Measurements from ENCODE around the gene ANKS3. TPM values are rescaled to one million over a fixed set of nuclear protein-coding genes. Genes with fewer than 3 reads are reported as not detected.

ANKS3 gene
- total and polyA plus RNA-seq, 4 donors: 12.6 to 26.3 (median 24.4) TPM

- Histone ChIP-seq H3K36me3 (ENCODE audit: control insufficient read depth in 4 of 4, insufficient read depth in 4 of 4, low read length in 4 of 4) (peaks cover 1 to 50% (median 17%) of the 10 kb centered on the region in 4 donors), H3K27ac (ENCODE audit: low read depth in 1 of 2, low read length in 1 of 2) (peak within 1 kb of the TSS; percentile 93), H3K27me3 (ENCODE audit: control insufficient read depth in 3 of 3, insufficient read depth in 3 of 3, low read length in 2 of 3) (no peaks in the 10 kb centered on the region), H3K9me3 (ENCODE audit: control insufficient read depth in 4 of 4, insufficient read depth in 3 of 4, low read length in 3 of 4) (no peaks in the 10 kb centered on the region), H3K4me3 (peak within 1 kb of the TSS; percentile 99), H3K9ac (ENCODE audit: insufficient read depth in 1 of 2, low read length in 2 of 2) (peak within 1 kb of the TSS; percentile 11 to 49), H3K4me1 (ENCODE audit: control insufficient read depth in 5 of 5, insufficient read depth in 5 of 5, low read length in 5 of 5) (peaks cover 0 to 25% (median 8%) of the 10 kb centered on the region in 5 donors)
- peak; percentile 96 for ATAC-seq (ENCODE audit: insufficient read depth, low FRiP score)
- TF ChIP-seq, protein P1, sequence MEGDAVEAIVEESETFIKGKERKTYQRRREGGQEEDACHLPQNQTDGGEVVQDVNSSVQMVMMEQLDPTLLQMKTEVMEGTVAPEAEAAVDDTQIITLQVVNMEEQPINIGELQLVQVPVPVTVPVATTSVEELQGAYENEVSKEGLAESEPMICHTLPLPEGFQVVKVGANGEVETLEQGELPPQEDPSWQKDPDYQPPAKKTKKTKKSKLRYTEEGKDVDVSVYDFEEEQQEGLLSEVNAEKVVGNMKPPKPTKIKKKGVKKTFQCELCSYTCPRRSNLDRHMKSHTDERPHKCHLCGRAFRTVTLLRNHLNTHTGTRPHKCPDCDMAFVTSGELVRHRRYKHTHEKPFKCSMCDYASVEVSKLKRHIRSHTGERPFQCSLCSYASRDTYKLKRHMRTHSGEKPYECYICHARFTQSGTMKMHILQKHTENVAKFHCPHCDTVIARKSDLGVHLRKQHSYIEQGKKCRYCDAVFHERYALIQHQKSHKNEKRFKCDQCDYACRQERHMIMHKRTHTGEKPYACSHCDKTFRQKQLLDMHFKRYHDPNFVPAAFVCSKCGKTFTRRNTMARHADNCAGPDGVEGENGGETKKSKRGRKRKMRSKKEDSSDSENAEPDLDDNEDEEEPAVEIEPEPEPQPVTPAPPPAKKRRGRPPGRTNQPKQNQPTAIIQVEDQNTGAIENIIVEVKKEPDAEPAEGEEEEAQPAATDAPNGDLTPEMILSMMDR (IDR thresholded peaks at IDR 0.05; ENCODE audit: control extremely low read depth, extremely low read depth): peak; percentile 19
- peak; percentile 97 to 98 (median 97) for DNase-seq
- 0% methylated on average over 57 to 91 of the region's 91 CpGs for WGBS, 2 donors
These were observed 40.6 kb downstream of the ANKS3 start, which contains the start of gene NUDT16L1 for GRCh38 chr16:4693296-4693955. Gene NUDT16L1, plus strand, starts transcription at chr16:4693562. Its CDS starts 165 bp downstream, at chr16:4693727.

DNA sequence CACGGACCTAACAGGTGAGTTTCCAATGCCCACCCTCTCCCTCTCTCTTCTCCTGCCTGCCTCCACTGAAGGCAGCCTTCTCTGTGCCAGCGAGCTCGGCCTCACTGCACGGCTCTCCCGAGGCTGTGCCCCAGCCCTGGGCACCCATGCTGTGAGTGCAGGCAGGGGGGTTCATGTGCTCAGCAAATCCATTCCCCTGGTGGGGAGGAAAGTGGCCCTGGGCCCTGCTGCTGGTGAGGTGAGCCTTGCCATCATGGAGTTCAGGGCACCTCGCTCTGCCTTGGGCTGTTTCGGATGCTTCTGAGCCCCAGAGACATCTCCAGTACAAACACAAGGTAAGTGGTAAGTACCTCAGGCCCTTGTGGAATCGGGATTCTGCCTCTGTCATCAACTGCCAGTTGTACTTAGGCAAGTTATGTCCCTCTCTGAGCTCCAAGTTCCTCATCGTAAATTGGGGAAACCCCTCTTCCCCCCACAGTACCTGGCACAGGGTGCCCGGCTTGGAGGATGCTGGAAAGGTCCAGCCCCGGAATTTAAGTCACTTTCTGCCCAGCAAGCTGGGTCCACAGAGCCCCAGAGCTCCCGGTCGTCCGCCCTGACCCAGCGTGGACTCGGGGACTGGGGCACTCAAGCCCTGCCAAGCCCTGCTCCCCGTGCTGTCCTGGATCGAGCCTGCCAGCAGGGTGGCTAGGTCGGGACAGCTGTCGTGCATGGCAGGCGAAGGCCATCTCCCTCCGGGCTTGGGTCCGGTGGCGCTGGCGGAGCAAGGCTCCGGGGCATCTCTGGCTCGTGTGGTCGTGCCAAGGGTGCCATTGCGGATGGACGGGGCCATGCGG, 41.4 kb downstream of the ANKS3 start:
- Histone ChIP-seq H3K4me3 (peak overlapping the region; percentile 60), H3K9ac (ENCODE audit: insufficient read depth in 1 of 2, low read length in 2 of 2) (peak overlapping the region in 1 of 2 donors; percentile 11), H3K27me3 (ENCODE audit: control insufficient read depth in 3 of 3, insufficient read depth in 3 of 3, low read length in 2 of 3) (no peaks in the 10 kb centered on the region), H3K9me3 (ENCODE audit: control insufficient read depth in 4 of 4, insufficient read depth in 3 of 4, low read length in 3 of 4) (no peaks in the 10 kb centered on the region), H3K36me3 (ENCODE audit: control insufficient read depth in 4 of 4, insufficient read depth in 4 of 4, low read length in 4 of 4) (peaks cover 0 to 49% (median 17%) of the 10 kb centered on the region in 4 donors), H3K4me1 (ENCODE audit: control insufficient read depth in 5 of 5, insufficient read depth in 5 of 5, low read length in 5 of 5) (peaks cover 0 to 25% (median 8%) of the 10 kb centered on the region in 5 donors), H3K27ac (ENCODE audit: low read depth in 1 of 2, low read length in 1 of 2) (peak overlapping the region; percentile 66 to 70)
- whole genome bisulfite sequencing, 2 donors: 17 to 18% methylated on average over 31 of the region's 31 CpGs
- ATAC-seq (ENCODE audit: insufficient read depth, low FRiP score): peak; percentile 1
- TF ChIP-seq, protein P1 (IDR thresholded peaks at IDR 0.05; ENCODE audit: control extremely low read depth, extremely low read depth): no peak
- peak in 1 of 3 donors; percentile 28 for DNase-seq

DNA sequence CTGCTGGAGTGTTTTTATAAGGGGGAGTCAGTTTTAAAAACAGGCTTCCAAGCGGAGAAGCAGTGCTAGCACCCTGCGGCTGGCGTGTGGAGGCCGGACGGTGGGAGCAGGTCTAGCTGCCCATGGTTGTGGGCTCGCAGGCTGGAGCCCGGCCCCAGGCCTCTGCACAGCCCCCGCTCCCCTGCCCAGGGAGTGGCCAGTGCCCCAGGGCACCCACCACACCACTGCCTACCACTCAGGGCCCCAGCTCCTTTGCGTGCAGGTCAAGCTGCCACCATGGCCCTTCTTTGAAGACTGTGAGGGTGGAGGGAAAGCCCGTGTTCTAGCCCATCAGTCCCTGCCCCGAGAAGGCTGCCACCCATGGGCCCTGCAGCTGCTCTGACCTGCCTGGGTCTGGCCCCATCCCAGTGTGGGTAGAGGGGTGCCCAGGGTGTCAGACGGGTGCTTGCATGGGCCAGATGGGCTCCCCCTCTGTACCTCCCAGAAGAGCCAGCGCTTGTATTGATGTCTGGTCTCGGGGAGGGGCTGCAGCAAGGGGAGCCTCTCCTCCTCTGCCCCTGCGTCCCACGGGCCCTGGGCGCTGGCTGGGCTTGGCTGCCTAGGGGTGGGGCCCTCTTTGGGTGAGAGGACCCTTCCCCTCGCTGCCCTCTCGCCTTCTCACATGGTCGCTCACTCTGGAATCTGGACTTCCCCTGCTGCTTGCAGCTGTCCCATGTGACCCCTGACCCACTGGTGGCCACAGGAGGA, 42.2 kb downstream of the ANKS3 start:
- ATAC-seq (ENCODE audit: insufficient read depth, low FRiP score): no peak
- TF ChIP-seq, protein P1 (IDR thresholded peaks at IDR 0.05; ENCODE audit: control extremely low read depth, extremely low read depth): no peak
- H3K9ac ChIP-seq (ENCODE audit: insufficient read depth in 1 of 2, low read length in 2 of 2): no peak overlapping the region
- peaks cover 0 to 25% (median 8%) of the 10 kb centered on the region in 5 donors for H3K4me1 ChIP-seq (ENCODE audit: control insufficient read depth in 5 of 5, insufficient read depth in 5 of 5, low read length in 5 of 5)
- no peaks in the 10 kb centered on the region for H3K9me3 ChIP-seq (ENCODE audit: control insufficient read depth in 4 of 4, insufficient read depth in 3 of 4, low read length in 3 of 4)
- H3K27me3 ChIP-seq (ENCODE audit: control insufficient read depth in 3 of 3, insufficient read depth in 3 of 3, low read length in 2 of 3): no peaks in the 10 kb centered on the region
- 78% methylated on average over 20 of the region's 20 CpGs for WGBS, 2 donors
- DNase-seq: no peak
- no peak overlapping the region for H3K27ac ChIP-seq (ENCODE audit: low read depth in 1 of 2, low read length in 1 of 2)
- peaks cover 0 to 48% (median 14%) of the 10 kb centered on the region in 4 donors for H3K36me3 ChIP-seq (ENCODE audit: control insufficient read depth in 4 of 4, insufficient read depth in 4 of 4, low read length in 4 of 4)
- H3K4me3 ChIP-seq: no peak overlapping the region

All from lung (tissue), 12 donors.